Activated B cell treated with CpG ODN at 0.5 μM for 24 hours (primary cell): ENCODE data around the gene MREG. TPM values are rescaled to one million over a fixed set of nuclear protein-coding genes. Genes with fewer than 3 reads are reported as not detected.

Experiments
- ATAC-seq: fragments of 200-7000 bp; cut with Tn5 transposase; one replicate; pipeline ENCODE4 v1.10.0; 2021; ENCODE audit warnings: low read depth, mild to moderate bottlenecking, moderate library complexity
- CTCF ChIA-PET: fragments of 350-600 bp; sonication (Branson Sonifier 250); formaldehyde crosslinking; loops from one replicate; lab custom pipeline; 2021; ENCODE audit warnings: antibody characterized with exemption; lab: Charles Lee
- POLR2A ChIA-PET: fragments of 350-600 bp; sonication (Branson Sonifier 250); formaldehyde crosslinking; loops from one replicate; lab custom pipeline; 2021; ENCODE audit warnings: antibody characterized with exemption; lab: Charles Lee
- DNase-seq: peaks from one replicate; pipeline ENCODE4 v3.0.0; 2022
- H3K27ac Mint-ChIP-seq: one replicate; pipeline ENCODE4 v1.8.0; 2020; ENCODE audit warnings: mixed read lengths
- H3K27me3 Mint-ChIP-seq: one replicate; pipeline ENCODE4 v1.8.0; 2021; ENCODE audit warnings: mixed read lengths
- H3K36me3 Mint-ChIP-seq: one replicate; pipeline ENCODE4 v1.8.0; 2021; ENCODE audit warnings: low read depth, mixed read lengths
- H3K4me1 Mint-ChIP-seq: one replicate; pipeline ENCODE4 v1.8.0; 2021; ENCODE audit warnings: mixed read lengths
- H3K4me3 Mint-ChIP-seq: one replicate; pipeline ENCODE4 v1.8.0; 2020; ENCODE audit warnings: mild to moderate bottlenecking, mixed read lengths
- H3K9me3 Mint-ChIP-seq: one replicate; pipeline ENCODE4 v1.8.0; 2020; ENCODE audit warnings: mixed read lengths
- intact Hi-C: fragments of 100-400 bp; cut with micrococcal nuclease; formaldehyde crosslinking; loops from one replicate; pipeline ENCODE4 v1.15.1; 2024
- total RNA-seq: library from RNA; stranded (reverse); gene quantifications from 2 replicates; pipeline ENCODE4 v1.2.3, GENCODE V29; 2022
- TF ChIP-seq, protein P1 (sequence below): fragments of 200-600 bp; IDR thresholded peaks from one replicate; pipeline ENCODE4 v1.8.0; 2022; ENCODE audit warnings: antibody characterized with exemption, mild to moderate bottlenecking

Gene MREG
- total RNA-seq, 1 donor from 2014 or later: 16.6 TPM

DNA sequence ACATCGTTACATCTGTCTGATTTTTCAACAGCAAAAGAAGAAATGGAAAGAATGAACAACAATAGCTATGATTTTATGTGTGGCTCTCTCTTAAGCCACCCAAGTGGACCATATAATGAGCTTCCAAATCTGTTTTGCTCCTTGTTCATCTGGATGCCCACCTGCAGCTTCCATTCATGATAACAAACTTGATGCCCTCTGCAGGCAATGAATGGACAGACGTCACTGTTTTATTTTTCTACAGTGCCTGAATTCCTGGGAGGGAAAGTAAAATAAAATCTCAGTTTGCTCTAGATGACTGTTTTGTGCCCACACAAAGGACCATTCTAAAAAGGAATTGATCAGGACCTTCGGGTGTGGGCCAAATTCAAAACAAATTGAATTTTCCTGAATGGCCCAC is 5.0 kb downstream of the MREG start:
- TF ChIP-seq, protein P1, sequence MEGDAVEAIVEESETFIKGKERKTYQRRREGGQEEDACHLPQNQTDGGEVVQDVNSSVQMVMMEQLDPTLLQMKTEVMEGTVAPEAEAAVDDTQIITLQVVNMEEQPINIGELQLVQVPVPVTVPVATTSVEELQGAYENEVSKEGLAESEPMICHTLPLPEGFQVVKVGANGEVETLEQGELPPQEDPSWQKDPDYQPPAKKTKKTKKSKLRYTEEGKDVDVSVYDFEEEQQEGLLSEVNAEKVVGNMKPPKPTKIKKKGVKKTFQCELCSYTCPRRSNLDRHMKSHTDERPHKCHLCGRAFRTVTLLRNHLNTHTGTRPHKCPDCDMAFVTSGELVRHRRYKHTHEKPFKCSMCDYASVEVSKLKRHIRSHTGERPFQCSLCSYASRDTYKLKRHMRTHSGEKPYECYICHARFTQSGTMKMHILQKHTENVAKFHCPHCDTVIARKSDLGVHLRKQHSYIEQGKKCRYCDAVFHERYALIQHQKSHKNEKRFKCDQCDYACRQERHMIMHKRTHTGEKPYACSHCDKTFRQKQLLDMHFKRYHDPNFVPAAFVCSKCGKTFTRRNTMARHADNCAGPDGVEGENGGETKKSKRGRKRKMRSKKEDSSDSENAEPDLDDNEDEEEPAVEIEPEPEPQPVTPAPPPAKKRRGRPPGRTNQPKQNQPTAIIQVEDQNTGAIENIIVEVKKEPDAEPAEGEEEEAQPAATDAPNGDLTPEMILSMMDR: no peak
- CTCF ChIA-PET: interaction anchor here (1.0 kb wide), 1 partner anchor 10 kb away, joined by 4 read pairs; no protein-coding TSS in a partner anchor
- intact Hi-C loops: no loop called here
- Mint-ChIP-seq H3K4me3 (no peak overlapping the region), H3K27ac (no peak overlapping the region), H3K4me1 (peaks cover 67% of the 10 kb centered on the region), H3K27me3 (no peaks in the 10 kb centered on the region), H3K9me3 (no peaks in the 10 kb centered on the region), H3K36me3 (peaks cover 4% of the 10 kb centered on the region)
- POLR2A ChIA-PET: interaction anchor here (1.1 kb wide), 1 partner anchor 10 kb away, joined by 5 read pairs; no protein-coding TSS in a partner anchor
- ATAC-seq (no peak), DNase-seq (no peak)

DNA sequence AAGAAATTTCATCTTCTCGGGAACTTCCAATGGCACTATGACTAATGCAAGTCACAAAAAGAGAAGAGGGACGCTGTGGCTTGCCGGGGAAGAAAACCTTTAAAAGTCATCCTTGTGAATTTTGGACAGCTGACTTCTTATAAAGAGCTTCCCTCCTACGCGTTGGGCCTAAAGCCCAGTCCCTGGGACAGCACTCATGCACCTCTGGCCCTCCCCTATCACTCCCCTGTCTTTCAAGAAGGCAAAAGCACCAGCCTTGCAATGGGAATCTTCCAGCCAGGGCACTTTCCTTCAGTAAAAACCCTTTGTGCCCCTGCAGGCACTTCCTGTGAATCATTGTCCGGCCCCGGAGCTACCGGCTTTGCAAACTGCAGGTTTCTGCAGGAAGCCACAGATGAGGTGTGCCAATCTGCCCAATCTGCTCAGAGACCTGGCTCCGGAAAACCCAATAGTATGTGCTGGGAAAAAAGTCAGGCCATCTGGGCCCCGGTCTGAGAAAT is 7.1 kb downstream of the MREG start:
- intact Hi-C loops: no loop called here
- ATAC-seq (peak; percentile 26), DNase-seq (peak; percentile 27)
- Mint-ChIP-seq H3K27ac (peak overlapping the region; percentile 89), H3K4me3 (peak overlapping the region; percentile 74), H3K27me3 (no peaks in the 10 kb centered on the region), H3K9me3 (no peaks in the 10 kb centered on the region), H3K4me1 (peaks cover 62% of the 10 kb centered on the region), H3K36me3 (no peaks in the 10 kb centered on the region)
- POLR2A ChIA-PET: interaction anchor here (2.8 kb wide), 1 partner anchor 10 kb away, joined by 18 read pairs; no protein-coding TSS in a partner anchor
- CTCF ChIA-PET: interaction anchor here (1.0 to 1.6 kb wide), 2 partner anchors 16 to 56 kb away, joined by 3 to 7 read pairs; no protein-coding TSS in a partner anchor
- TF ChIP-seq, protein P1: no peak

DNA sequence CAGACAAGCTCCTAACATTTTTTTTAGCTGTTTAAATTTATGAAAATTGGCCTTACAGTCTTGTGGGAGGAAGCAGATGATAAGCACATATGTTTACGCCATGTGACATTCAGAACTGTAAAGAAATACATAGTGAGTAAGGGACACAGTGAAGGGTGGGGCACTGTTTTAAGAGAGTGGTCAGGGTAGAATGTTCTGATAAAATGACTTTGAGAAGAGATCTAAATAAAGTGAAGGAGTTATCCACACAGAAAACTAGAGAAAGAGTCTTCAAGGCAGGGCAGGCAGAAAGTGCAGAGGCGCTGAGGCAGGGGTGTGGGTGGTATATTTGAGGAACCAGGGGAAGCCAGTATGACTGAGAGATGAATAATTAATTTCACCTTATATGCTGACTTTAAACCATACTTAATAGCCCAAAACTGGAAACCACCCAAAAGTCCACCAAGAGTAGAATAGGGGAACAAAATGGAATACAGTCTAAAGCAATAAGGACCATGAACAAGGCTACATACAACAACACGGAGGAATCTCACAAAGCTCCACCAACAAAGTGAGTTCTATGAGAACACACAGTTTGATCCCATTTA is 8.6 kb downstream of the MREG start:
- ATAC-seq (peak; percentile 80), DNase-seq (no peak)
- TF ChIP-seq, protein P1: no peak
- POLR2A ChIA-PET: interaction anchor here (2.8 kb wide), 1 partner anchor 12 kb away, joined by 18 read pairs; no protein-coding TSS in a partner anchor
- Mint-ChIP-seq H3K27ac (peak overlapping the region; percentile 89), H3K36me3 (no peaks in the 10 kb centered on the region), H3K9me3 (no peaks in the 10 kb centered on the region), H3K4me1 (peaks cover 61% of the 10 kb centered on the region), H3K27me3 (no peaks in the 10 kb centered on the region), H3K4me3 (peak overlapping the region; percentile 61)
- intact Hi-C loops: loop anchor here (1.0 to 2.0 kb wide), 2 partner anchors 9 to 18 kb away; partner anchors contain the start of gene MREG
- CTCF ChIA-PET: interaction anchor here (0.8 to 1.6 kb wide), 4 partner anchors 9 to 55 kb away, joined by 3 to 7 read pairs (median 6); partner anchors contain the start of gene MREG

DNA sequence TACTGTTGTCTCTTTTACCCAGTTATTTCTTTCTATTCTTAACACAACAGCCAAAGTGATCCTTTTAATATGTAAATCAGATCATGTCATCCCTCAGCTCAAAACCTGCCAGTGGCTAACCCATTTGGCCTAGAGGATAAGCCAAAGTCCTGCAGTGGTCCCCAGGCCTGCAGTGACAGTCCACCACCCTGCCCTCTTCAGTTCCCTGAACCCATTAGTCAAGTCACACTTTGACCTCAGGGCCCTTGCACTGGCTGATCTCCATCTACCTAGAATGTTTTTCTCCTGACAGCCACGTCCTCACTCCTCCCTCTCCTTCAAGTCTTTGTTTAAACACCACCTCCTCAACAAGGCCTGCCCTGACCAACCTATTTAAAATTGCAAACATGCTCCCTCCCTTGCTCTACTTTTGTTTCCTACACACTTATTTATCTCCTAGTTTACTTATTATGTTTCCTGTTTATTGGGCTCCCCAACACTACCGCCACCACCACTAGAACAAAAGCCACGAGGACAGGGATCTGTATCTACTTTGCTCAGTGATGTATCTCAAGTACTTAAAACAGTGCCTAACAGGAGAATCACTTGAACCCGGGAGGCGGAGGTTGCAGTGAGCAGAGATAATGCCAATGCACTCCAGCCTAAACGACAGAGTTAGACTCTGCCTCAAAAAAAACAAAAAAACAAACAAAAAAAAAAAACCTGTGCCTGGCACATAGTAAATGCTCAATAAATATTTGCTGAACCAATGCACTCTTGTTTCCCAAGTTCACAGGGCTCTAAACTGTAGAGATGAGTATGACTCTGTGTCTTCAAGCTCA is 9.3 kb downstream of the MREG start:
- ChIA-PET CTCF (interaction anchor here (1.6 kb wide), 1 partner anchor 54 kb away, joined by 7 read pairs; no protein-coding TSS in a partner anchor), POLR2A (interaction anchor here (0.9 kb wide), 1 partner anchor 12 kb away, joined by 5 read pairs; no protein-coding TSS in a partner anchor)
- peaks cover 57% of the 10 kb centered on the region for H3K4me1 Mint-ChIP-seq

More for the DNA sequence above, 9.3 kb downstream of the MREG start:
- no peak for ATAC-seq
- Mint-ChIP-seq H3K36me3 (no peaks in the 10 kb centered on the region), H3K27ac (peak overlapping the region; percentile 89), H3K9me3 (no peaks in the 10 kb centered on the region), H3K4me3 (peak overlapping the region; percentile 61), H3K27me3 (no peaks in the 10 kb centered on the region)
- TF ChIP-seq, protein P1: no peak
- no peak for DNase-seq
- intact Hi-C loops: loop anchor here (2.0 kb wide), 1 partner anchor 19 kb away; no protein-coding TSS in a partner anchor
